Neuronal stem cell (in vitro differentiated cells): ENCODE measurements around the gene VAMP2.

Experiments used
- DNase-seq: peaks from one replicate; pipeline ENCODE4 v3.0.0-alpha.2; 2013; ENCODE audit warnings: low spot score
- H2AFZ ChIP-seq: one replicate; pipeline ENCODE4 v1.6.1; 2013; ENCODE audit warnings: mild to moderate bottlenecking, low read length, inconsistent platforms
- H2AK5ac ChIP-seq: 2 replicates; pipeline ENCODE4 v1.6.1; 2013; ENCODE audit warnings: low read depth, mild to moderate bottlenecking, inconsistent platforms, low read length, moderate library complexity, mixed read lengths
- H2BK120ac ChIP-seq: 2 replicates; pipeline ENCODE4 v1.6.1; 2013; ENCODE audit warnings: low read depth, mild to moderate bottlenecking, inconsistent platforms, low read length, moderate library complexity, mixed read lengths
- H2BK12ac ChIP-seq: one replicate; pipeline ENCODE4 v1.6.1; 2013; ENCODE audit warnings: low read length, inconsistent platforms
- H2BK15ac ChIP-seq: 2 replicates; pipeline ENCODE4 v1.6.1; 2013; ENCODE audit warnings: mild to moderate bottlenecking, low read length, inconsistent platforms, mixed read lengths
- H2BK5ac ChIP-seq: one replicate; pipeline ENCODE4 v1.6.1; 2013; ENCODE audit warnings: inconsistent platforms, mild to moderate bottlenecking, low read length, moderate library complexity
- H3K14ac ChIP-seq: one replicate; pipeline ENCODE4 v1.6.1; 2013; ENCODE audit warnings: low read length, inconsistent platforms
- H3K18ac ChIP-seq: 2 replicates; pipeline ENCODE4 v1.6.1; 2013; ENCODE audit warnings: low read length, inconsistent platforms
- H3K23ac ChIP-seq: 2 replicates; pipeline ENCODE4 v1.6.1; 2013; ENCODE audit warnings: low read depth, mild to moderate bottlenecking, mixed read lengths, low read length, inconsistent platforms; ENCODE audit not compliant: poor library complexity
- H3K27ac ChIP-seq: replicated peaks from 3 replicates; pipeline ENCODE4 v1.5.1; 2013; ENCODE audit warnings: low read length, inconsistent platforms
- H3K27me3 ChIP-seq, 3 experiments: 2 replicates each; pipeline ENCODE4 v1.6.1; 2013; ENCODE audit warnings: low read length in 3 of 3, mild to moderate bottlenecking in 2 of 3, inconsistent platforms in 1 of 3, low read depth in 1 of 3, mixed read lengths in 1 of 3, moderate library complexity in 1 of 3; ENCODE audit not compliant: control insufficient read depth in 3 of 3, insufficient read depth in 3 of 3
- H3K36me3 ChIP-seq, 2 donors: replicated peaks in 1 of 2; 2 replicates each; pipeline ENCODE4 v1.6.1; 2013; ENCODE audit warnings: low read length in 2 of 2; ENCODE audit not compliant: control insufficient read depth in 2 of 2, insufficient read depth in 2 of 2
- H3K4ac ChIP-seq: 2 replicates; pipeline ENCODE4 v1.6.1; 2013; ENCODE audit warnings: inconsistent platforms, mild to moderate bottlenecking, low read length, moderate library complexity
- H3K4me1 ChIP-seq, 2 donors: 1 replicate in 1 of 2; 2 replicates in 1 of 2; pipeline ENCODE4 v1.6.1; 2013; ENCODE audit warnings: low read length in 2 of 2, low read depth in 1 of 2; ENCODE audit not compliant: control insufficient read depth in 2 of 2, insufficient read depth in 1 of 2
- H3K4me2 ChIP-seq: one replicate; pipeline ENCODE4 v1.6.1; 2013; ENCODE audit warnings: mild to moderate bottlenecking, low read length, inconsistent platforms; ENCODE audit not compliant: insufficient read depth, poor library complexity, severe bottlenecking
- H3K4me3 ChIP-seq, 2 donors: 2 replicates each; pipeline ENCODE4 v1.5.1; 2013; ENCODE audit warnings: low read length in 2 of 2, mild to moderate bottlenecking in 2 of 2, inconsistent platforms in 1 of 2, moderate library complexity in 1 of 2
- H3K79me1 ChIP-seq: one replicate; pipeline ENCODE4 v1.6.1; 2013; ENCODE audit warnings: low read depth, mild to moderate bottlenecking, inconsistent platforms, low read length, moderate library complexity
- H3K9ac ChIP-seq: one replicate; pipeline ENCODE4 v1.6.1; 2013; ENCODE audit warnings: mild to moderate bottlenecking, low read depth, low read length, inconsistent platforms; ENCODE audit not compliant: poor library complexity
- H3K9me3 ChIP-seq, 2 donors: replicated peaks in 1 of 2; 2 replicates each; pipeline versions ENCODE3 to v1.6.1; 2013; ENCODE audit warnings: low read length in 2 of 2, mild to moderate bottlenecking in 2 of 2, inconsistent platforms in 1 of 2, low read depth in 1 of 2, mixed read lengths in 1 of 2, moderate library complexity in 1 of 2; ENCODE audit not compliant: control insufficient read depth in 2 of 2, insufficient read depth in 1 of 2
- H4K8ac ChIP-seq: one replicate; pipeline ENCODE4 v1.6.1; 2013; ENCODE audit warnings: low read depth, mild to moderate bottlenecking, inconsistent platforms, low read length, moderate library complexity
- H4K91ac ChIP-seq: one replicate; pipeline ENCODE4 v1.6.1; 2013; ENCODE audit warnings: low read length, low read depth, mild to moderate bottlenecking, inconsistent platforms; ENCODE audit not compliant: poor library complexity
- WGBS, 2 donors: extraction: QIAGEN DNeasy Blood & Tissue Kit; methylation state at CpG; one replicate each; pipeline ENCODE4 v1.1.7; 2013; ENCODE audit warnings: missing lambda C conversion rate in 2 of 2, mixed read lengths in 1 of 2; ENCODE audit not compliant: insufficient read length in 2 of 2, insufficient replicate concordance in 1 of 2; ENCODE audit errors: extremely low coverage in 2 of 2; 5-methylcytosine and 5-hydroxymethylcytosine counted together

Gene VAMP2

DNA sequence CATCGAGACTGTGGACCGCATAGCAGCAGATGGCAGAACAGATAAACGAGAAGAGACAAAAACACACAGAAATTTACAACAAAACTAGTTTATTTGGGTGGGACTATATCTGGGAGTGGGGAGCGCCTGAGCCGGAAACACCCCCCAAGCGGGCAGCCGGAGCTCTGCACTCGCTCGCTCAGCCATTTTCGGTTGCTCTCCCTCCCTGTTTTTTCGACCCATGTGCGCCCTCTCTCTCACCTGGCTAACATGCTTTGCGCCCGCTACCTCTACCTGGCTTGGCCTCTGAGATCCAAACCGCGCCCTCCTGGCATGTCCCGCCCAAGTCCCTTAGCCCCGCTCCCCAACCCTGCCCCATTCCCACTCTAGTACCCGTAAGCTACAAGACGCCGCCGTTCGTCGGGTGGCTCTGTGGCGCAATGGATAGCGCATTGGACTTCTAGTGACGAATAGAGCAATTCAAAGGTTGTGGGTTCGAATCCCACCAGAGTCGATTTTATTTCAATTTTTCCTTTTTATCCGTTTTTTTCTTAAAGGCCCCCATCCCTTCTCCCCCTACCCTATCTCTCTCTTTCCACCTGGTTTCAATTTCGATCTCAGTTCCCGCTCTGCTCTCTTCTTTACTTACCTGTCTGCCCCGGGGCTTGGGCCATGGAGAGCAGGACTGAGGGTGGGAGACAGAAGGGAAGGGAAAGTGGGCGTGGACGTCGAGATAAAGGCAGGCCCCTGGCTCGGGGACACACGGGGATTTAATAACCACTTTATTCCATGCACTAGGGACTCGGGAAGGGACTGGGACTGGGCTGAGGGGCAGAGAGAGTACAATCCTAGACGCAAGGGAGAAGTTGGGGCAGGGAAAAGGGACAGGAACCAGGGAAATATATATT, 42.0 kb downstream of the VAMP2 start:
- Histone ChIP-seq H3K18ac (no peak overlapping the region), H2BK15ac (no peak overlapping the region), H3K4ac (no peak overlapping the region), H3K23ac (no peak overlapping the region), H3K4me1 (peaks cover 20 to 33% of the 10 kb centered on the region in 2 donors), H3K27me3 (peaks cover 14 to 62% (median 46%) of the 10 kb centered on the region in 3 experiments), H3K4me2 (peak overlapping the region; percentile 82), H3K36me3 (no peaks in the 10 kb centered on the region), H2BK5ac (no peak overlapping the region), H3K9me3 (no peaks in the 10 kb centered on the region), H2AFZ (peak overlapping the region; percentile 53), H2BK120ac (no peak overlapping the region), H3K9ac (peak overlapping the region; percentile 76), H2AK5ac (no peak overlapping the region), H4K8ac (no peak overlapping the region), H2BK12ac (no peak overlapping the region), H3K27ac (peak overlapping the region; percentile 28), H3K79me1 (no peaks in the 10 kb centered on the region), H3K14ac (no peak overlapping the region), H4K91ac (no peak overlapping the region), H3K4me3 (peak overlapping the region; percentile 67 to 87)
- peak; percentile 86 for DNase-seq
- no CpG with 5 or more reads among the region's 40 CpGs for WGBS, 2 donors

DNA sequence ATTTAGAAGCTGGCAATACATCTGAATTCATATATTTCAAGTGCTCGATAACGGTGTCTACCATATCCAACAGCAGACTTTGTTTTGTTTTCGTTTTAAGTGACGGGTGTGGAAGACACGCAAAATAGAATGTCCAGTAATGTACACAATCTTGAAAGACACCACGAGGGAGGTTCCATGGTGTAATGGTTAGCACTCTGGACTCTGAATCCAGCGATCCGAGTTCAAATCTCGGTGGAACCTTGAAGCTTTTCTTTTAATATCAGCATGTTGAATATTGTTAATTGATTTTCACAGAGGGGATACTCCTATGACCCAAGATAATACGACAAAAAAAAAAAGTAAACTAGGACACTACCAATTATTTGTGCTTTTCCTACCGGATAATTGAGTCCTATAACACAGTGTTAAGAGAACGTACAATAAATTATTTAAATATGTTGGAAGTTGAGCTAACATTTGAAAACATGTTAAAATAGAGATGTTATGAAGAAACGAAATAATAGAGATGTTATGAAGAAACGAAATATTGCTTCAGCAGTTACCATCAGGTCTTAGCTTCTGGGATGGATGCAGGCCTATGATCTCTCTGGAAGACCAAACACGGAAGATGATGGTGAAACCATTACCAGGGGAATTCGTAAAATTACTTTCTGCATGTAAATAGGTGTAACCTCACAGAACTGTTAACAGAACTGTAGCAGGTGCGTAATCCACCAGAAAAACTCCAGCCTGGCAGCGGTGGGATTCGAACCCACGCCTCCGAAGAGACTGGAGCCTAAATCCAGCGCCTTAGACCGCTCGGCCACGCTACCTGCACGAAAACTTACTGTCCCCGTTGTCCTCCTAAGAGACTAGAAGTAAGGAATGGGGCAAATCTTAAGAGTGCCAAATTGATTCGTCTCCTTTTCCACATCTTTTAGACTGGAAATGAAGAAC, 42.9 kb downstream of the VAMP2 start:
- peak overlapping the region; percentile 53 for H2AFZ ChIP-seq
- no peaks in the 10 kb centered on the region for H3K79me1 ChIP-seq
- no peak overlapping the region for H2BK5ac ChIP-seq
- no peak overlapping the region for H2BK12ac ChIP-seq
- no peak overlapping the region for H3K14ac ChIP-seq
- no peak overlapping the region for H4K8ac ChIP-seq
- H4K91ac ChIP-seq = no peak overlapping the region
- H3K4me2 ChIP-seq = peak overlapping the region; percentile 82
- H2BK15ac ChIP-seq = no peak overlapping the region
- no peaks in the 10 kb centered on the region for H3K36me3 ChIP-seq
- H3K4me3 ChIP-seq = peak overlapping the region; percentile 67 to 87
- no peak overlapping the region for H2AK5ac ChIP-seq
- H2BK120ac ChIP-seq = no peak overlapping the region
- H3K18ac ChIP-seq = no peak overlapping the region
- WGBS, 2 donors = no CpG with 5 or more reads among the region's 28 CpGs
- H3K4ac ChIP-seq = no peak overlapping the region
- no peak overlapping the region for H3K9ac ChIP-seq
- H3K4me1 ChIP-seq = peaks cover 18 to 29% of the 10 kb centered on the region in 2 donors
- peak overlapping the region; percentile 53 for H3K27ac ChIP-seq
- no peak overlapping the region for H3K23ac ChIP-seq
- peaks cover 14 to 65% (median 50%) of the 10 kb centered on the region in 3 experiments for H3K27me3 ChIP-seq
- DNase-seq = peak; percentile 97
- H3K9me3 ChIP-seq = no peaks in the 10 kb centered on the region

GRCh38 chr17:8118769-8119580, 43.8 kb downstream of the VAMP2 start:
- no peak overlapping the region for H2BK15ac ChIP-seq
- H3K9ac ChIP-seq = peak overlapping the region; percentile 90
- H3K4me2 ChIP-seq = peak overlapping the region; percentile 98
- peak overlapping the region; percentile 91 for H2AFZ ChIP-seq
- H3K9me3 ChIP-seq = no peaks in the 10 kb centered on the region
- peak overlapping the region; percentile 62 for H3K27ac ChIP-seq
- DNase-seq = peak; percentile 88
- no peak overlapping the region for H2AK5ac ChIP-seq
- no peak overlapping the region for H4K8ac ChIP-seq
- H3K4me1 ChIP-seq = peaks cover 14 to 24% of the 10 kb centered on the region in 2 donors
- no peak overlapping the region for H3K14ac ChIP-seq
- H3K79me1 ChIP-seq = no peaks in the 10 kb centered on the region
- 100% methylated on average over 1 of the region's 38 CpGs; no CpG with 5 or more reads in 1 of the 2 donors for WGBS, 2 donors
- H3K27me3 ChIP-seq = peaks cover 10 to 59% (median 53%) of the 10 kb centered on the region in 3 experiments
- no peak overlapping the region for H2BK120ac ChIP-seq
- no peak overlapping the region for H2BK12ac ChIP-seq
- H3K23ac ChIP-seq = no peak overlapping the region
- no peak overlapping the region for H4K91ac ChIP-seq
- H2BK5ac ChIP-seq = no peak overlapping the region
- H3K18ac ChIP-seq = peak overlapping the region; percentile 82
- peak overlapping the region; percentile 62 to 88 for H3K4me3 ChIP-seq
- H3K36me3 ChIP-seq = no peaks in the 10 kb centered on the region
- no peak overlapping the region for H3K4ac ChIP-seq
